ENCODE data around the gene STX18.
"Not testable (repeated sequence)": the region's sequence is repeated elsewhere in the genome, so short reads cannot be mapped to it uniquely, and the experiment has no call there.

The STX18 gene

DNA sequence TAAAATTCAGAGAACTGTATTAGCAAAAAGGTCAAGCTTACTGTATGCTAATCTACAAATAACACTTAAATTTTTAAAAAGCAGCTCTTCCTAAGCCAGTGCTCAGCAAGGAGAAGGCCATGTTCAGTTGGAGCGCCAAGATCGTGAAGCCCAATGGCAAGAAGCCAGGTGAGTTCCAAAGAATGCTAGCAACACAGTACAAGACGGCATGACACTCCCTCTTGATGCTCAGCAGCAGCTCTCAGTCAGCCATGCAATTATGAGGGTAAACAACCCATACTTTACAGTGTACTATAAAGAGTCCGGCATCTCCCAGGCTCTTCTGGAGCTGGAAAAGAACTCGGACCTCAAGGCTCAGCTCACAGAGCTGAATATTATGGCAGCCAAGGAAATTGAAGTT, 34.9 kb downstream of the STX18 start:
- no peak overlapping the region for H3K4me3 ChIP-seq (ENCODE audit: low read depth, low read length)
- in situ Hi-C loops (cut with HindIII; ENCODE audit: low sequenced_read_pairs): no loop called here

DNA sequence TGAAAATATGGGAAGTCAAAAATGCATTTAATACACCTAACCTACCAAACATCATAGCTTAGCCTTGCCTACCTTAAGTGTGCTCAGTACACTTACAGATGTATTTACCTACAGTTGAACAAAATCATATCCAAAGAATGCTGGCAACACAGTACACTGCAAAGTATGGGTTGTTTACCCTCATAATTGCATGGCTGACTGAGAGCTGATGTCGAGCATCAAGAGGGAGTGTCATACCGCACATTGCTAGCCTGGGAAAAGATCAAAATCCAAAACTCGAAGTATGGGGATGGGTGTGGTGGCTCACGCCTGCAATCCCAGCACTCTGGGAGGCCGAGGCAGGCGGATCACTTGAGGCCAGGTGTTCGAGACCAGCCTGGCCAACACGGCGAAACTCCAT, 36.6 kb downstream of the STX18 start:
- H3K4me3 ChIP-seq (ENCODE audit: low read depth, low read length); in situ Hi-C loops (cut with HindIII; ENCODE audit: low sequenced_read_pairs); DNase-seq (ENCODE audit: low read depth): not testable (repeated sequence)

More for the DNA sequence above, 34.9 kb downstream of the STX18 start:
- TF ChIP-seq, protein P1, sequence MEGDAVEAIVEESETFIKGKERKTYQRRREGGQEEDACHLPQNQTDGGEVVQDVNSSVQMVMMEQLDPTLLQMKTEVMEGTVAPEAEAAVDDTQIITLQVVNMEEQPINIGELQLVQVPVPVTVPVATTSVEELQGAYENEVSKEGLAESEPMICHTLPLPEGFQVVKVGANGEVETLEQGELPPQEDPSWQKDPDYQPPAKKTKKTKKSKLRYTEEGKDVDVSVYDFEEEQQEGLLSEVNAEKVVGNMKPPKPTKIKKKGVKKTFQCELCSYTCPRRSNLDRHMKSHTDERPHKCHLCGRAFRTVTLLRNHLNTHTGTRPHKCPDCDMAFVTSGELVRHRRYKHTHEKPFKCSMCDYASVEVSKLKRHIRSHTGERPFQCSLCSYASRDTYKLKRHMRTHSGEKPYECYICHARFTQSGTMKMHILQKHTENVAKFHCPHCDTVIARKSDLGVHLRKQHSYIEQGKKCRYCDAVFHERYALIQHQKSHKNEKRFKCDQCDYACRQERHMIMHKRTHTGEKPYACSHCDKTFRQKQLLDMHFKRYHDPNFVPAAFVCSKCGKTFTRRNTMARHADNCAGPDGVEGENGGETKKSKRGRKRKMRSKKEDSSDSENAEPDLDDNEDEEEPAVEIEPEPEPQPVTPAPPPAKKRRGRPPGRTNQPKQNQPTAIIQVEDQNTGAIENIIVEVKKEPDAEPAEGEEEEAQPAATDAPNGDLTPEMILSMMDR (IDR thresholded peaks at IDR 0.05; ENCODE audit: low read depth, low read length, missing control alignments): no peak
- no peak for DNase-seq (ENCODE audit: low read depth)

DNA sequence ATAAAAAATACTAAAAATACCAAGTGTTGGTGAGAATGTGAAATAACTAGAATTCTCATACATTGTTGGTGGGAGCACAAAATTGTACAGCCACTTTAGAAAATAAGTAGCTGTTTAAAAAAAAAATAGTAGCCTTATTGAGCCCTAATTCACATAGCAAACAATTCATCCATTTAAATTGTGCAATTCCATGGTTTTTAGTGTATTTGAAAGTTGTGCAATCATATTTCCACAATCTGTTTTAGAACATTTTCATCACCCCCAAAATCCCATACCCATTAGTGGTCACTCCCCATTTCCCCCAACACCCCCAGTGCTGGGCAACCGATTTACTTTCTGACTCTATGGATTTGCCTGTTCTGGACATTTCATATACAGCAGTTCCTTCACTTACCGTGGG, 37.1 kb downstream of the STX18 start:
- DNase-seq (ENCODE audit: low read depth): no peak
- TF ChIP-seq, protein P1 (IDR thresholded peaks at IDR 0.05; ENCODE audit: low read depth, low read length, missing control alignments): no peak
- no peak overlapping the region for H3K4me3 ChIP-seq (ENCODE audit: low read depth, low read length)
- in situ Hi-C loops (cut with HindIII; ENCODE audit: low sequenced_read_pairs): no loop called here

DNA sequence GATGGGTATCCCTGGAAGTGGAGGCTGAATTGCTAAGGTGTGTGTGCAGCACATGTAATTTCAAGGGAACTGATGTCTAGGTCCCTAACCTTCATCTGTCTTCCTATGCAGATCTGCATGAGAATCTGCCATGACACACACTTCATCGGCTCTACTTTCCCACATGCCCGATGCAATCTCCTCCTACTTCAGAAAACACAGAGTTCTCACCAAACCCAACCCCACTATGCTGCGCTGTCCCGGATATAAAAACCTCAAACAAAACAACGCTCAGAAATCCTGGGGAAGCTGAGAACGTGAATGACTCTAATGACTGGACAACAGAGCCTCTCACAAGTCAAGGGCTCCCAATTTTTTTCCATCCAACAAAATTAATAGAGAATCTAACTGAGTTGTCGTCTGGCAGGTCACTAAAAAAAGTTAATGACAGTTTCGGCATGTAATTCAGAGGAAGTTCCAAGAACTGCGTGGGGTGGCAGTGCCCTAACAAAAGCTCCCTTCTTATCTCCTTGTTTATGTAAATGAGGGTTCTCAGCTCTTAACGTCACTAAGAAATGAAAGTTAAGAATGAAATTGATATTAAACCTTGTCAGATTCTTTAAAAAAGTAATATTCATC, 39.0 kb downstream of the STX18 start:
- TF ChIP-seq, protein P1 (IDR thresholded peaks at IDR 0.05; ENCODE audit: low read depth, low read length, missing control alignments): no peak
- DNase-seq (ENCODE audit: low read depth): peak; percentile 49
- in situ Hi-C loops (cut with HindIII; ENCODE audit: low sequenced_read_pairs): no loop called here
- peak overlapping the region; percentile 10 for H3K4me3 ChIP-seq (ENCODE audit: low read depth, low read length)

DNA sequence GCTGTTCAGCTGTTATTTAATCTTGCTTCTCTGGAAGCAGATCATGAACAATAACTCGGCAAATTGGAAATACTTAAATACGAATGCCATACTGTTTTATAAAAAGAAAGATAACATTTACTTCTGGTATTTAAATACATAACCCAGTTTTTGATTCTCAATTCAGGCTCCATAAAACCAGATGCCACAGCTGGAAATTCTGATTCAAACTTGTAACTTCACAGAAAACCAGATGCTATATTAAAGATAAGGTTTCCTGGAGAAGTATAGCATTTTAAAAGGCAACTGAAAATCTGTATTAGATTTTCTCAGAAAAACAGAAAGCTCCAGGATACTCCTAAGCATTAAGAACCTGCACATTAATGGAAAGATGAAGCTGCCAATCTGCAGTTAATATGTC, 40.2 kb downstream of the STX18 start:
- TF ChIP-seq, protein P1 (IDR thresholded peaks at IDR 0.05; ENCODE audit: low read depth, low read length, missing control alignments): no peak
- DNase-seq (ENCODE audit: low read depth): no peak
- H3K4me3 ChIP-seq (ENCODE audit: low read depth, low read length): no peak overlapping the region
- in situ Hi-C loops (cut with HindIII; ENCODE audit: low sequenced_read_pairs): no loop called here

DNA sequence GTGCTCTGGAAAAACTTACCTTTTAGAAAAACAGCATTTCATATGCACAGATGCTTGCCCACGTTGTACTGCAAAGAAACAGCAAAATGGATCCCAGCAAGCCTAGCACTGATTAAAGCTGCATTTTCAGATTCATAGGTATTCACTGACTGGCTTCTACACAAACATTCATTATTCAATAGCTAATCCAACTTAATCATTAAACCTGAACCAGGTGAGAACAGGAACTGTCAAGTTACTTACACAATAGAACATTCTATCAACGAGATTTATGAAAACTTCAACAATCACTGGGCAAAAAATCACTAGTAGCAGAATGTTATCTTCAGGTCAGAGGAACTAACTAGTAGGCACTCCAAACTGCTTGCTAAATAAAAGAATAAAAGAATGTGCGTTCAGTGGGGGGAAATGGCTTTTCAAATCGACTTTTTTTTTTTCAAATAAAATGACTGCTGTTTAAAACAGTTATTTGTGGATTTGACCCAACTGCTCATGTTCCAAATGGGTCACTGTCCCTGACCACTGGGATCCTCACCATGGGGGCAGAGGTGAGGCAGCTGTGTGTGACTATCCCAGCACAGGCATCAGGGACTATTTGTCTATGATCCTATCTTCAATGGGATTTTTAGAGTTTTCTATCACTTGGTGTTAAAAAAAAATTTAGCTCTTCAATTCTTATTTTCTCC, 42.3 kb downstream of the STX18 start:
- TF ChIP-seq, protein P1 (IDR thresholded peaks at IDR 0.05; ENCODE audit: low read depth, low read length, missing control alignments): no peak
- DNase-seq (ENCODE audit: low read depth): no peak
- no peak overlapping the region for H3K4me3 ChIP-seq (ENCODE audit: low read depth, low read length)
- in situ Hi-C loops (cut with HindIII; ENCODE audit: low sequenced_read_pairs): no loop called here

DNA sequence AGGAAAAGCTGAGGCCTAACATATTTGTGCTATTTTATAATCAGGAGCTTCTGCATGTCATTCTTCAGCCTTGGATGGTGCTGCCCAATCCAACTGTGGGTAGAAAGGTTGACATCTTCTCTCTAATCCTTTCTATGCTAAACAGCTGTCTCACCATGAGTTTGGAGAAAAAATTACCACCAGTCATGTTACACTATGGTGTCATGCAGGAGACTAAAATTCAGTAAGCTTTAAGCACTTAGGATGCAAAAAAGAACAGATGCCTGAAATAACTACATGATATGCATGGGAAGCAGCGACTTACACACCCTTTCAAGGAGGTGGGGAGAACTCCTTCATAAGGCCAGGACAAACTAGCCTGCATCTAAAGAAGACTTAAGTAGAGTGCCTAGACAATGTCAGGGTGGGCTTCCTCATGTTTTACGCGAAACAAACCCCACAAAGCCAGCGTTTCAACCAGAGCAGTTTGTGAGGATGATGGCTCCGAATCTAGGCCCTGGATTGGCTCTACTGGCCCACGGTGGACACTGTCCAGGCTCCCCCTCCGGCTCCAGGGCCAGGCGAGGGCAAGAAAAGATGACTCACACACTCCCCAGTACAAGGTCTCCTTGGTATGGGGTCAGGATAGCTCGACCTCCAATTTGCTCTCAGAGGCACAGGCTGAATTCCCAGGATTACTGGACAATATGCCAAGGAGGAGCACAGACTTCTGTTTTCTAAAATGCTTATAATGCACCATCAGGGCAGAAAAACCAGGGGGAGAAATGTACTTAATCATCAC, 45.1 kb downstream of the STX18 start:
- in situ Hi-C loops (cut with HindIII; ENCODE audit: low sequenced_read_pairs): no loop called here
- DNase-seq (ENCODE audit: low read depth): no peak
- TF ChIP-seq, protein P1 (IDR thresholded peaks at IDR 0.05; ENCODE audit: low read depth, low read length, missing control alignments): no peak
- H3K4me3 ChIP-seq (ENCODE audit: low read depth, low read length): no peak overlapping the region

Data from astrocyte of the cerebellum (primary cell).